Measurements from ENCODE around the gene HTR3A.
A peak's percentile ranks its signal among the peaks of the same experiment; 100 is the strongest.

Gene HTR3A

DNA sequence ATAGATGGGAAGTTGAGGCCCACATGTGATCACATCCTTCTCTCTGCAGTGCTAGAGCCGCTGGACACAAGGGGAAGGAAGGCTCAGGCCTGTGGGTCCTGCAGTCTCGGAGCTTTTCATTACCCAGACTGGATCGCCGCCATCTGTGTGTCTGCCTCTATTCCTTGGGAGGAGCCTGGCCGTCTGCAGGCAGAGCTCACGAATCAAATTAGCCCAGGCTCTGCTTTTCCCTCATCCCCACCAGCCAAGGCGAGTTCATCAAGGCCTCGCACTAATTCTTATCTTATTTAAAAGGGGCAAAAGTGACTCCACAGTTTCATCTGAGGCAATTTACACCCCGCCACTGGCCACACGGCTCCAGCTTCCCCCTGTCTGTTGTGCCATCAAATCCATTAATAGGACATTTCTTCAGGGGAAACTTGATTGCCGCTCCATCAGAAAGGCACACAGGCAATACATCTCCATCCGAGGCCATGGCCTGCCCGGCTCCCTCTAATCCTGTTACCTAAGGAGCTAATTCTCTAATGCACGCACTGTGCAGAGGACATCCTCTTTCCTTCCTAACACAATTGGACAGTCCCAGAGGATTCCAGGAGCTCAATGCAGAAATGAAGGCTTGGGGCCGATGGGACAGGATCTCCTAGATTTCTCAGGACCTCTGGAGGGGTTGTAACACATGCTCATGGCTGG, 3.3 kb upstream of the HTR3A start:
- intact Hi-C loops (cut with DNase I): no loop called here
- DNase-seq: no peak

DNA sequence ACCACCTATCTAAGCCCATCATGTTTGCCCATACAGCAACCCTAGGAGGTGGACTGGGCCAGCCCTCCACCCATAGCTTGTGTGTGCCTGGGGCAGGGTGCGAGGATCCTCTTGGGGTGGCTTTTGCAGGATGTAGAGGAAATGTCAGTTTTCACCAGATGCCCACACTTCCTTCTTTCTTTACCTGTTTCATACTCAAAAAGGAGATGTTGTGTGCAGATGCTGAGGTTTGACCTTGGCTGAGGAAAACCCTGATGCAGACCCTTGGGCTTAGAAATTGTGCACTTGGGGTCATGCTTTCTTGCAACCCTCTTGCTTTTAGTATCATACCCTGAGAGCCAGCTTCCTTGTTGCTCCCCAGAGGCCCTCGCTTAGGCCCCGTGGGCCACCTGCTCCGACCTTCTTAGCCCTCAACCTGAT, 2.2 kb downstream of the HTR3A start:
- intact Hi-C loops (cut with DNase I): no loop called here
- DNase-seq: no peak

DNA sequence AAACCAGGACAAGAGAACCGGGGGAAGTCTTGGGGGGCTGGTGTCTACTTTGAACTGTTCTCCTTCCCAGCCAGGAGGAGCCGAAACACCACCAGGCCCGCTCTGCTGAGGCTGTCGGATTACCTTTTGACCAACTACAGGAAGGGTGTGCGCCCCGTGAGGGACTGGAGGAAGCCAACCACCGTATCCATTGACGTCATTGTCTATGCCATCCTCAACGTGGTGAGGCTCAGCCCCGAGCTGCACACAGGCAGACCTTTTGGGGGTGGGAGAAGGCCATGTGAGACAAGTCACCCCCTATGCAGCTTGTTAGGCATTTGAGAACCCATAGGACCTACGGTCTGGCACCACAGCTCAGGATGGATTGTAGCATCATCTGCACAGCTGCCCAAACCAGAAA, 2.8 kb downstream of the HTR3A start:
- intact Hi-C loops (cut with DNase I): no loop called here
- no peak for DNase-seq

DNA sequence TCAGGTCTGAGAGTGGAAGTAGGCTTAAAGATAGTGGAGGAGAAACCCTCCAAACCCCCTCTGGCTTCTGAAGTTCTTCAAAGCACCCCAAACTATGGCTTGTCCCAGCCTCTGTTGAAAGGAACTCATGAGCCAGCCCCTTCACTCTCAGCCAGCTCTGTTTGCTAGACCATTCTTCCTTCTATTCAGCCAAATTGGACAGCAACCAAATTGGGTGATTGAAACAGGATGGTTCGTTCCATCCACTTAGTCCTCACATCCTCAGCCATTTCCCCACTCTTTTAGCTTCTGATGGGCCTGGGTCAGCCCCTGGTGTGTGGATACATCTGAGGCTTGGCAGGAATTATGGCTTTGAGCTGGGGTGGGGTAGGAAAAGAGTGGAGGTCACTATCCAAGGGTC, 4.5 kb downstream of the HTR3A start:
- no peak for DNase-seq
- intact Hi-C loops (cut with DNase I): no loop called here

DNA sequence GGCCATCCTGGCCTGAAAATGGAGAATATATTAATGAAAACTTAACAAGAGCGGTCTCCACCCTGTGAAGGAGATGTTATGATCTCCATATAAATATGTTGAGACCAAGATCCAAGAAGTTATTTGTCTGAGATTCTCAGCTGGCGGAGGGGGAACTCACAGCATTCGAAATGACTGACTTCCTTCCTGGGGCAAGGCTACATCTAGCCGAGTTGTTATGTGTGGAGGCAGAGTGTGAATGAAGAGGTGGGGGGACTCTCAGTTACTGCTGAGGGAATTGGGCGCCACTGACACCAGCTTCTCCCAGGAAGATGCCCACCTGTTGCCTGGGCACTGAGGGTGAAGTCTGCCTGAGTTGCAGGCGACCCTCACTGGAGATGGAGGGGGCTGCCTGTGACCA, 5.9 kb downstream of the HTR3A start:
- intact Hi-C loops (cut with DNase I): no loop called here
- DNase-seq: no peak

DNA sequence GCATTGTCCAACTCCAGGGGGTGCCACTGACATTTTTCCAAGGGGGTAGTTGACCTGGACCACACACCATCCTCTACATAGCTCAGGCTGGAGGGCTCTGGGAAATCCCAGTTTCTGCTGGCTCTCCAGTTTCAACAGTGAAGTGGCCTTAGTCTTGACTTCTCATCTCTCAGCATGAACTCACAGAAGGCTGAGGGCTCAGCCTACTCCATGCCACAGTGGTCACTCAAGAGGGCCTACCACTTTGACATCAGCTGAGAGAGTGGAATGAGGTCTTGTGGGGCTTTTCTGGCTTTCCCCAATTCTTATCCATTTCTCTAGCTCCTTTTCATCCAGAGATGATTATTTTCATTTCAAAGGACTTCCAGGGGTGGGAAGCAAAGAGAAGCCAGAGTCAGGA, 7.4 kb downstream of the HTR3A start:
- intact Hi-C loops (cut with DNase I): no loop called here
- no peak for DNase-seq

DNA sequence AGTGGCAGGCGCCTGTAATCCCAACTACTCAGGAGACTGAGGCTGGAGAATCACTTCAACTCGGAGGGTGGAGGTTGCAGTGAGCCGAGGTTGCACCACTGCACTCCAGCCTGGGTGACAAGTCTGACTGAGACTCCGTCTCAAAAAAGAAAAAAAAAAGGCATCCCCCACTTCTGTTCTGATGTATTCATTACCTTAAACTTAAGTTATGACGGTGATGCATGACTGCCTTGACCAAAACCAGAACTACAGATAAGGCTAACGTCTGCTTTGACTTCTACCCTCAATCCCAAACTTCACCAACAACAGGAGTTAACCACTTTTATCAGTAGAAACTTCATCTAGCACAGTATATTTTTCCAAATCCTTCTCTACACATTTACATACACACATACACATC, 9.9 kb downstream of the HTR3A start:
- DNase-seq: no peak
- intact Hi-C loops (cut with DNase I): no loop called here

DNA sequence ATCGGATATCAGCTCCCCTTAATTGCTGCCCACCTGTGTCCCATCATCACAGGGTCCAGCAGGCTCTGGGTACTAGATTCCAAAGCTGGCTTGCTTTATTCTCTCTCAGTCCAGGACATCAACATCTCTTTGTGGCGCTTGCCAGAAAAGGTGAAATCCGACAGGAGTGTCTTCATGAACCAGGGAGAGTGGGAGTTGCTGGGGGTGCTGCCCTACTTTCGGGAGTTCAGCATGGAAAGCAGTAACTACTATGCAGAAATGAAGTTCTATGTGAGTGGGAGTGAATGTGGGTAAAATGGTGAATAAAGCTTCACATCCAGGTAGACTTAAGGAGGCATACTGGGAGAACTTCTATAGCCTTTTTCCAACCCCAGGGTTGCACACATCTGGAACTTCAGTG, 11.0 kb downstream of the HTR3A start:
- DNase-seq: peak in 39 of 42 donors; percentile 14 to 87 (median 56)
- intact Hi-C loops (cut with DNase I): no loop called here

DNA sequence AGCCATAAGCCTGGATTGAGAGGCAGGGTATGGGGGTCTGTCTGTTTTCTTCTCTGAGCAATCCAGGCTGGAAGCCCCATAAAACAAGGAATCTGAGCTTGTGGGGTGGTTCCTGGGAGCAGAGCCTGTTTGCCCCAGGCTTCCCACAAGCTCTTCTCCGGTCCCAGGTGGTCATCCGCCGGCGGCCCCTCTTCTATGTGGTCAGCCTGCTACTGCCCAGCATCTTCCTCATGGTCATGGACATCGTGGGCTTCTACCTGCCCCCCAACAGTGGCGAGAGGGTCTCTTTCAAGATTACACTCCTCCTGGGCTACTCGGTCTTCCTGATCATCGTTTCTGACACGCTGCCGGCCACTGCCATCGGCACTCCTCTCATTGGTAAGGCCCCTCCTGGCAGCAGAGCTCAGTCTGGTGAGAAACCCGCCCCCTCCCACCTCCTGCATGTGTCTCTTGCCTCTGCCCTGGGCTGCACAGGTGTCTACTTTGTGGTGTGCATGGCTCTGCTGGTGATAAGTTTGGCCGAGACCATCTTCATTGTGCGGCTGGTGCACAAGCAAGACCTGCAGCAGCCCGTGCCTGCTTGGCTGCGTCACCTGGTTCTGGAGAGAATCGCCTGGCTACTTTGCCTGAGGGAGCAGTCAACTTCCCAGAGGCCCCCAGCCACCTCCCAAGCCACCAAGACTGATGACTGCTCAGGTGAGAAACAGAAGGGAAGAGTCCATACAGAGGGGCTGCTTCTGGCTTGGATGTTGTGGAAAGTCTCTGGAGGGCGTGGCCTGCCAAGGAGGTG, 11.6 kb downstream of the HTR3A start:
- DNase-seq: no peak
- intact Hi-C loops (cut with DNase I): no loop called here

DNA sequence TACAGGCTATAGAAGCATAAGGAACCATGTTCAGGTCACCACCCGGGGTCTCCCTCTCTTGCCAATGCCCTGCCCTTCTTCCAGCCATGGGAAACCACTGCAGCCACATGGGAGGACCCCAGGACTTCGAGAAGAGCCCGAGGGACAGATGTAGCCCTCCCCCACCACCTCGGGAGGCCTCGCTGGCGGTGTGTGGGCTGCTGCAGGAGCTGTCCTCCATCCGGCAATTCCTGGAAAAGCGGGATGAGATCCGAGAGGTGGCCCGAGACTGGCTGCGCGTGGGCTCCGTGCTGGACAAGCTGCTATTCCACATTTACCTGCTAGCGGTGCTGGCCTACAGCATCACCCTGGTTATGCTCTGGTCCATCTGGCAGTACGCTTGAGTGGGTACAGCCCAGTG, 14.5 kb downstream of the HTR3A start:
- no peak for DNase-seq
- intact Hi-C loops (cut with DNase I): no loop called here

DNA sequence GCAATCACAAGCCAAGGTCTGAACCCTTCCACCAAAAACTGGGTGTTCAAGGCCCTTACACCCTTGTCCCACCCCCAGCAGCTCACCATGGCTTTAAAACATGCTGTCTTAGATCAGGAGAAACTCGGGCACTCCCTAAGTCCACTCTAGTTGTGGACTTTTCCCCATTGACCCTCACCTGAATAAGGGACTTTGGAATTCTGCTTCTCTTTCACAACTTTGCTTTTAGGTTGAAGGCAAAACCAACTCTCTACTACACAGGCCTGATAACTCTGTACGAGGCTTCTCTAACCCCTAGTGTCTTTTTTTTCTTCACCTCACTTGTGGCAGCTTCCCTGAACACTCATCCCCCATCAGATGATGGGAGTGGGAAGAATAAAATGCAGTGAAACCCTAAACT, 15.0 kb downstream of the HTR3A start:
- no peak for DNase-seq
- intact Hi-C loops (cut with DNase I): no loop called here

DNA sequence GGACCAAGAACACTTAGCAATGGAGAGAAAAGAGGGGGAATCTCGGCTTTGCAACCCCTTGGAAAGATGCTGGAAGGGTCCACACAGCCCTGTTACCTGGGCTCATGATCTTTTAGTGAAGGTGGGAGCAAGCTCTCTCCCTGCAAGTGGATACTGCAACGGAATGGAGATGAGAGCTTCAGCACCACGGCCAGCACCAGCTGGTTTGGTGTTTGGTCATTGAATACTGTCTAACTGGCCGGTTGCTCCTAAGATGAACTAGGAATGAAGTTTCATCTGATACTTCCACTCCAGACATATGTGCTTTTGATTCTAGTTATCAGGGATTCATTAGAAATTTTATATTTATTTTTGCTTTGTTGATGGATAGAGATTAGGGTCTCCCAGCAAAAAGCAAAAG, 16.3 kb downstream of the HTR3A start:
- intact Hi-C loops (cut with DNase I): no loop called here
- DNase-seq: no peak

DNA sequence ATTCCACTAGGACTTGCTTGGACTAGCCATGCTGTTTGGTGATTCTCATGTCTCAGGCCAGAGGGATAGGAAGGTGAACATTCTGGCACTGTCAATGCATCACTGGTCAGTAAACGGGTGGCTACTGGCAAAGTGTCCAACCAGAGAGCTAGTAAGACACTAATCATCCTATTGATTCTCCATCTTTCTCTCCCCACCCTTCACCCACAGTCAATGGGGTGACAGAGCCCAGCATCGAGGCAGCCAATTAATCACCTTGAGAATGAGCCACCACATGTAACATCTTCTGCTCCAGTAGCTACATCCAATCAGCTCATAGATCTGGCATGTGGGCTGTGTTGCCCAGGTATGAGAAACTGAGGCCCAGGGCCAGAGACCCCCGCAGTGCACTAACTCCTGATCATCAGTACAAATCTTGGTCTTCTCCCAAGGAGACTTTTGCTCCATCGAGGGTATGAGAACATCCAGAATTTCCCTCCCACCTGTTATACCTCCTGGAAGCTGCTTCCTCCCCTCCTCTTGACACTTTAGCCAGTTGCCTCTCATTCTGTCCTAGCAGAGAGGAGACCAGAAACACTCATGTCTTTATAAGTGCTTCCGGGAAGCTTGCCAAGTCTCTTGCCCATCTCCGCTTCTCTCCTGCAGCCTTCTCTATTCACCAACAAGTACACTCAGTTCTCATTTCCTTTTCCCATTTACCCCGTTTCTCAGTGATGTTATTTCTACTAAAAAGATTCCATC, 17.0 kb downstream of the HTR3A start:
- DNase-seq: peak in 9 of 42 donors; percentile 14 to 54 (median 28)
- intact Hi-C loops (cut with DNase I): no loop called here

DNA sequence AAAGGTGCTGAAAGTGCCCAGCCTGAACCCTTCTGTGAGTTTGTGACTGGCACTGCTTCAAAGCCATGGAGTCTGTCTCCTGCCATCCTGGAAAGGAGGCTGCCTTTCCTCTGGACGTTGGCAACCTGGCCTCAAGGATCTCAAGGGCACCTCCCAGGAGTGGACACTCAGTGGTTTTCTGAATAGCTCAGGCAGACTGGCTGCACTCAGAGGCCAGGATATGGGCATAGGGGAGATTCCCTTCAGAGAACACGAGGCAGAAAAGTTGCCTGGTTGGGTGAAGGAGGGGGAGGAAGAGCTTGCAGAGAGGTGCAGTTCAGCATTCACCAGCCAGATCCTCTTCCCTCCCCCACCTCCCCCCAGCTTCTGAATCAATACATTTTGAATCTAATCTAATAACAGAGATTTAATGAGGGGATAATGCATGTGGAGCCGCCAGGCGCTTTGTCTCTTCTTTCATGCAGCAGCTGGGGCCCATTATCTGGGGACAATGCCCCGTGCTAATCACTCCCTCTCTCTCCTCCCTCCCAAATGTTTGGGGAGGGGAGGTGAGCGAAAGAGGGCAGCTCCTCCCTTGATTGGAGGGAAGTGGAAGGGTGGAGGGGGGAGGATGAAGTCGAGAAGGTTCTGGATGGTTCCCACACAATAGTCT, 17.7 kb downstream of the HTR3A start:
- DNase-seq: no peak
- intact Hi-C loops (cut with DNase I): no loop called here

DNA sequence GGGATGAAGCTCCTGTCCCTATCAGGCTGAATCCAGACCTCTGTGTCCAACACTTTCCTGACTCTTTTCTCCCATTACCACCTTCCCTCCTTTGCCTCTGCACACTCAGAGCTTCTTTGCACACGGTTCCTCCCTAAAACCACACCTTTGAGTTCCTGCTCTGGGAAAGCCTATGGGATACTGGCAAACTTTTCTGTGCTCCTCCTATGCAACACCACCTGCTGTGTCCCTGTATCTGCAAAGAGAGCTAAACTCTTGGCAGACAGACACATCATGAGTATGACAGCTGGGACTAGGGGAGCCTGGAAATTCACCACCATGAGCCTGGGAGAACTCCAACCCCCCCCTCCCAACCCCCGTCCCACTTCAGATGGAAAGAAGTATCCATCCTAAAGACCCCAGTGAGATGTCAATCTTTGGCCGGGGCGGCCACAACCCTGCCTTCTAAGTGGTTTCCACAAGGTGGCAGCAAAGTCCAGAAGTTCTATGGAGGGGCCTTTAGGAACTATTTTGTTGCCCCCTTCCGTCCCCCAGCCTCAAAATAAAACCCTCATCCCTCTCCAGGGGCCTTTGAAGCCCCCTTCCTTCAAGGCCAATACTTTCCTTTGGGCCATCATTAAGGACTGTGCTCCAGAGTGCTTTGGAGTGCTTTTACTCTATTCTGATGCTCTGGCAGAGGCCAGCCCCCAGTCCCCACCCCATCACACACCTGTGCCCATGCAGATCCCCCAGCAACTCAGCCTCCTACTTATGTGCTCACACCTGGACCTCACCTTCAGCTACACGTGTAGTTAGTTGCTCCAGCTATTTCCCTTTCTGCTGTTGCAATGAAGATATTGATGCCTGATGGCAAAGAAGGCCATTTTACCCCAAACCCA, 19.4 kb downstream of the HTR3A start:
- DNase-seq: peak in 29 of 42 donors; percentile 13 to 73 (median 36)
- intact Hi-C loops (cut with DNase I): loop anchor here (2.0 kb wide), 1 partner anchor 266 kb away; no protein-coding TSS in a partner anchor

DNA sequence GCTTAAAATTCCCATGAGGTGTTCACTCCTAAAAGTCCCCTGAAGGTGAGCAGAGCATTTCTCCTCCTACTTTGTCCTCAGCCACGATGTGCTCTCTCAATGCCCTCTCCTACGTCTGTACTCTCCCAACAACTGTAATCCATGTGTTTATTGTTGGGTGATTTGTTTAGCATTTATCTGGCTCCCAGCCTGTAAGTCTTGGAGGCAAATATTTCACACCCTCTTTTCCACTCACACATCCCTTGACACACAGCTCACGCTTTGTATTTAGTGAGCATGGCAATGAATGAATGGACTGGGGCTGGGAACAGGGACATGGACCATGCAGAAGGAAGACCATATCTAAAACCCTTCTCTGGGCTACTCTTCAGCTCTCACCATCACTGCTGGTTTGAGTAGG, 22.6 kb downstream of the HTR3A start:
- intact Hi-C loops (cut with DNase I): no loop called here
- DNase-seq: no peak

DNA sequence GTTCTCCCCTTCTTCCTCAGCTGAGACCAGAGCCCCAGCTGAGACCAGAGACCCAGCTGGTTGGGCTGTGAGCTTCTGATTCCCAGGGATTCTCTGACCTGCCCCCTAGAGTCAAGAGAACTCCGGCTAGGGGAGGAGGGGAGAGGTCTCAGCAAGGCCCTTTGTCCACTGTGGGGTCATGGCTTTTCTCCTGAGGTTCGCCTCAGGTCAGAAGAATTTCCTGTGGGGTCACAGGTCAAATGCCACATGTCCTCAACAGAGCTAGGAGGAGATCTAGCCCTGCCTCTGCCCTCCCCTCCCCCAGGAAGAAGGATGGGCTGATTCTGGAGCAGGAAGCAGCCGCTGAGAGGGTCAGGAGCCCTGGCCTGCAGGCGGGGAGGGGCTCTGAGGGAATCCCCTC, 23.7 kb downstream of the HTR3A start:
- intact Hi-C loops (cut with DNase I): no loop called here

DNA sequence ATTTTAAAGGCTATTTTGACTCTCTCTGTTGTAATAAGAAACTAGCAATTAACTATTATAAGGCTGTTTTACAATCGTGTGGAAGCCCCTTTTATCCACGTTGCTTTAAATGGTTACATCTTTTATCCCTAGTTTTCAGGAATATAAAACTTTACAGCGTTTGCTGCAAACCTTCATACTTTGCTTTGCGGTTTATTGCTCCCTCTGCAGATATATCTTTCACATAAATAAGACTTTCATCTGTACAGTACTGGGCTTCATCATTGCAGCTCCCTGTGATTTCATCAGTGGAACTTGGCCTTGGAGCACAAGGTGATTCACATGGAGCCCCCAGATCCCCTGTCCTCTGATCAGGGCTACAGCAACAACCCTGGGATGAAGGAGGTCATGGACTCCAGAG, 25.6 kb downstream of the HTR3A start:
- intact Hi-C loops (cut with DNase I): no loop called here
- no peak for DNase-seq

More for the DNA sequence above, 23.7 kb downstream of the HTR3A start:
- no peak for DNase-seq

DNA sequence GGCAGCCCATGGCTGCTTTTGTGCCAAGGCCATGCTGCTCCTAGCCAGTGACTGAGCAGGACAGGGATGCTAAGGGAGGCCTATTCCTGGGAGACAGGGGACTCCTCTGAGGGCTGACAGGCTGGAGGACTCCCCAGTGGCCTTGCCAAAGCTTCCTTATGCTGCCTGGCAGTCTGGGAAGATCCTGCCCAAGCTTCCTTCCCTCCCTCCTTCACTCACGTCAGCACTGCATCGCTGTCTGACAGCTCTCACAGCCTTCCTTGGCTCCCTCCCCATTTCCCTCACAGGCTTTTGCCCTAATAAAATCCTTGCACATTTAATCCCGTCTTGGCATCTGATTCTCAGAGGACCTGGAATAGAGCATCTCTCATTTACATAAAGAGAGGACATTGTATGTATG, 26.5 kb downstream of the HTR3A start:
- intact Hi-C loops (cut with DNase I): no loop called here
- no peak for DNase-seq
